ENCODE results near the gene MEN1.

- TF ChIP-seq EZH2 (IDR thresholded peaks at IDR 0.05; ENCODE audit: low read depth): no peak
- TF ChIP-seq, protein P1, sequence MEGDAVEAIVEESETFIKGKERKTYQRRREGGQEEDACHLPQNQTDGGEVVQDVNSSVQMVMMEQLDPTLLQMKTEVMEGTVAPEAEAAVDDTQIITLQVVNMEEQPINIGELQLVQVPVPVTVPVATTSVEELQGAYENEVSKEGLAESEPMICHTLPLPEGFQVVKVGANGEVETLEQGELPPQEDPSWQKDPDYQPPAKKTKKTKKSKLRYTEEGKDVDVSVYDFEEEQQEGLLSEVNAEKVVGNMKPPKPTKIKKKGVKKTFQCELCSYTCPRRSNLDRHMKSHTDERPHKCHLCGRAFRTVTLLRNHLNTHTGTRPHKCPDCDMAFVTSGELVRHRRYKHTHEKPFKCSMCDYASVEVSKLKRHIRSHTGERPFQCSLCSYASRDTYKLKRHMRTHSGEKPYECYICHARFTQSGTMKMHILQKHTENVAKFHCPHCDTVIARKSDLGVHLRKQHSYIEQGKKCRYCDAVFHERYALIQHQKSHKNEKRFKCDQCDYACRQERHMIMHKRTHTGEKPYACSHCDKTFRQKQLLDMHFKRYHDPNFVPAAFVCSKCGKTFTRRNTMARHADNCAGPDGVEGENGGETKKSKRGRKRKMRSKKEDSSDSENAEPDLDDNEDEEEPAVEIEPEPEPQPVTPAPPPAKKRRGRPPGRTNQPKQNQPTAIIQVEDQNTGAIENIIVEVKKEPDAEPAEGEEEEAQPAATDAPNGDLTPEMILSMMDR (conservative IDR thresholded peaks at IDR 0.05): no peak
Measured at GRCh38 chr11:64814712-64815187, 4.4 kb upstream of the MEN1 start.
